Stimulated activated naive CD4-positive, alpha-beta T cell treated with Interleukin-2 at 50 U/mL for 16 hours (primary cell): ENCODE measurements around the gene TUBG1.
"Not testable (repeated sequence)": the region's sequence is repeated elsewhere in the genome, so short reads cannot be mapped to it uniquely, and the experiment has no call there.

ENCODE experiments used
- DNase-seq: peaks from one replicate; lab custom pipeline; 2025; lab: John Stamatoyannopoulos, UW

The TUBG1 gene

DNA sequence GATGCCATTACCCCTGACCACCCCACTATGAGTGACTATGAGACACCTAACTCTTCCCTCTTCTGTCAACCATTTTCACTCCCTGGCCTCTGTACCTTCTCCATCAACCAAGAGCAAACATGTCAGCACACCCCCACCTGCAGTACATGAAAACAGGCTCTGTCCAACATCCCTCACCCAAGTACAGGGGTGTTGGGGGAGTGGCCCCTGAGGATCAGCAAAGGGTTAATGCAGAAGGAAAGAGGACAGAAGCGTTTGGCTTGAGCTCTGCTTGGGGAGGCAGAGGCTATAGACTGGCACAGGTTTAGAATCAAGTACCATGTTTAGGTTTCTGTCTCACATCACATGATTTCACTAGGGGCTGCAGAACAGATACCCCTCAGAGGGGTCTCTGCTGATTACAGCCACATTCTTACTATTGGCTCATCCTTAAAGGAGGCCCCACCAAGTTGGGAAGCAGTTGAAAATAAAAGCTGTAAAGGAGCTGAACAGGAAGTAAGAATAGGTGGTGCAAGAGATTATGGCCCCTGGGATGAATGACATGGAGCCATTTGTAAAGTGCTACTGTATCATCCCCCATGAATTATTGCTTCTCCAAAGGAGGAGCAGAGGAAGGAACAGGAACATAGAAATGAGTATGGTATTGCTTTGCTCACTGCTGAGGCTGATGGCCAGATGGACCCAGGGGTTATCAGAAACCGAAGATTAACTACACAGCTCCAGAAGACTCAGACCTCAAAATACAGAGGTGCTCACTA is 29.5 kb upstream of the TUBG1 start:
- no peak for DNase-seq

DNA sequence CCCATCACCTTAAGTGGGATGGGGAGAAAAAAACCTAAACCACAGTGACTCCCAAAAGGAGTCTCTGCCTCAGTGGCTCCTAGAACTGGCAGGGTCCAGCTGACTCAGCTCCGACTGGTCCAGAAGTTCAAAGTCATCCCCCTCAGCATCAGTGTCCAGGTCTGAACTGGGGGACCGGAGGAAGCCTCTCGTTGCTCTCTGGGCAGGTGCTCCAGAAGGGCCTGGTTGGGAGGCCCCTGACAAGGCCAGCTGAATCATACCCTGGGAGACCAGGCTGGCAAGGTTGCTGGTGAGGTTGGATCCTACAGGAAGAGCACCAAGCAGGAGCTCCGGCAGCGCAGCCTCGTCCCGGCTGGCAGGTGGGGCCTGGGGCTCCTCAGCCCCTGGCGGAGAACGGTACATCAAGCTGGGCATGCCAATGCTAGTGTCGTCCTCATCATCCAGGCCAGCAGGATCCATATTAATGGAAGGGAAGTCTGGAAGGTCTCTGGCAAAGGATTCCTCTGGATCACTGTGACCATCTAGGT is 27.7 kb upstream of the TUBG1 start:
- DNase-seq: no peak

DNA sequence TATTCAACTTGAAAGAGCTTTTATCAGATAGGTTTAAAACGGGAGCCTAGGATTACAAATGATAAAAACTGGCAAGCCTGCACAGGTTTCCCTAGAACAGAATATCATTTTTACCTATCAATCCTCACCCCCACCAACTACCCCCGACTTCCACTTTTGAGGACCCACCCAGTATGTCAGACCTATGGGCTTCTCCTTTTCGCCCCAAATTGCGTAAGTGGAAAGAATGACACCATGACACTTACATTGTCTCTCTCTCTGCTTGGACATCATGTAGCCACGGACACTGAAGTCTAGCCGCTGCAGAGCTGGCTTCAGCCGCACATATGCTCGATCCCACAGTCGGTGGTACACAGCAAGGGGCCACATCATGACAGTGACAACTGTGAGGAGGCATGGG is 24.6 kb upstream of the TUBG1 start:
- no peak for DNase-seq

DNA sequence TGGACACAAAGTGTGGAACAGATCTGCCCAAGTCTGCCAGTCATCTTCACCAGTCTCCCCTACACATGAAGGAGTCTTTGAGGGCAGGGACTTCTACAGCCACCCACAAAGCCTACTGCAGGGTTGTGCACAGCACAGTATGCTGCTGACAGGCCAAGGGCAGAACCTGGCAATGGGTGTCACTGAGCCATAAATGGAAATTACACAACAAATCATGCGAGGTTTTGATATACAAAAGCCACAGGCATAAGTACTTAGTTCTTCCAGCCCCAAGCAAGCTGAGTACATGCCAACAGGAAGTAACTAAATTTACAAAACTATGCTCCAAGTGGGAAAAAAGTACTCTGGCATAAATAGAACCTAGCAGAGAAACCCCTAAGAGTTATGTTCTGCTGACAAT is 24.1 kb upstream of the TUBG1 start:
- DNase-seq: no peak

DNA sequence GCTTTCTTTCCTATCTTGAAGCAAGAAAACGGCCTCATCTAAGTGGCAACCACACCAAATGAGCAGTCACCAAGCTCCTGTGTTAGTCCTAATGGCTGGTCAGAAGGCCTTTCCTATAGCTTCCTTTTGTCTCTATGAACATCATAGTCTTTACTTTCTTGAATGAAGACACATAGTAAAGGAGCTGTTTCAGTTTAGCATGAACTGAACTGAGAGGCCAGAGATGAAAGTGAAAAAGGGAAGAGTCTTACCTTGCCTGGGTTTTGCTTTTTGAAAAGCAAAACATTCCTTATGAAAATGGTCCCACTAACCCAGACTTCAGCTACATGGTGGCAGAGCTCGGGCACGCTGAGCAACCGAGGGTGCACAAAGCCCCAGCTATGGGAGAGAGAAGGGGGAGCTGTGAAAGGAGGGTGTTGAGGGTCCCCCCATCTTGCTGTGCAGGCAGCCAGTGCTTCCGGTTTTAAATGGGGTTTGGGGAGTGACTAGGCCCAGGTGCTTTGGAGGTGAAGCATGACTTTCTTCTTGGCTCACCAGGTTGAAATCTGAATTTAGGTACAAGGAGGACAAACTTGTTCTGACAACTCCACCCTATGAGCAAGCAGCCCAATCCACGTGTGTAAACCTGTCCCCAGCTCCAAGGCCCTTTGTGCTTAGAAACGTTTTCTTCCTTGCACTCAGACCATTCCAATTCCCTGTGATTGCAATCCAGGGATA is 22.8 kb upstream of the TUBG1 start:
- DNase-seq: no peak

DNA sequence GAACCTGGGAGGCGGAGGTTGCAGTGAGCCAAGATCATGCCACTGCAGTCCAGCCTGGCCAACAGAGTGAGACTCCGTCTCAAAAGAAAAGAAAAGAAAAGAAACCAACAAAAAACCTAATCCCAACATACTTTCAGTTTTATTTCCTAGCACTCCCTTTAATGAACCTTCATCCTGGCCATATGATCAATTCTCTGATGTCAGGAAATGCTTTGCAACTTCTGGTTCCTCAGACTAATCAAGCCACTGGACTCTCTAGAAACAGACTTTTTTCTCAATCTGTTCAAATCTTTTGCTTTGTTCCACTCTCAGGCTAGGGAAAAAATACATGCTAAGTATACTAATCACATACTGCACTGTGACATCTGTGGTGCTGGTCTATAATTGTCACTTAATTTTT is 18.6 kb upstream of the TUBG1 start:
- DNase-seq: no peak

DNA sequence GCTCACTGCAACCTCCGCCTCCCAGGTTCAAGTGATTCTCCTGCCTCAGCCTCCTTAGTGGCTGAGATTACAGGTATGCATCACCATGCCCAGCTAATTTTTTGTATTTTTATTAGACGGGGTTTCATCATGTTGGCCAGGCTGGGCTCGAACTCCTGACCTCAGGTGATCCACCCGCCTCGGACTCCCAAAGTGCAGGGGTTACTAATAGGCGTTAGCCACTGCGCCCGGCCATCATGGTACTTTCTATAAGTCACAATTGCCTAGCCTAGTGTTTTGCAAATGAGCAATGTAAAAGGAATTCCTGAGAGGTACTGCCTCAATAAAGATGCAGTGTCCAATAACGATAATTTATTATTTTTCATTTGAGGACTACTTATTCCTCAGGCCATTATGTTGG is 18.1 kb upstream of the TUBG1 start:
- DNase-seq: no peak

DNA sequence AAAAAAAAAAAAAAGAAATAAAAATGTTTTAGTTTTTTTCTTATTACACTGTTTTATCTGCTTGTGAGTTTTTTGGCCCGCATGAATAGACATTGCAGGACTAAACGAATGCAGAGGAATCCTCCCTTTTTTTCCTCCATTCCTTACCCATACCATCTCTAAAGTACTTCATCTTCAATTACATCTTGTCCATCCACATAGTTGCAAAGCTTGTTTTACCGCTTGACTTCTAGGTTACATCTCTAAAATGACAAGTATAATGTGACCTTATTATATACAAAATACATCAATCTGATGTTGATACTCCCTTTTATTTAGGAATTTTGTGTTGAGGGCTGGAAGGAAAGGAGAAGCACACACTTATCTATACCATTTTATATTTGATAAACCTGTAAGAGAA is 13.1 kb upstream of the TUBG1 start:
- no peak for DNase-seq

DNA sequence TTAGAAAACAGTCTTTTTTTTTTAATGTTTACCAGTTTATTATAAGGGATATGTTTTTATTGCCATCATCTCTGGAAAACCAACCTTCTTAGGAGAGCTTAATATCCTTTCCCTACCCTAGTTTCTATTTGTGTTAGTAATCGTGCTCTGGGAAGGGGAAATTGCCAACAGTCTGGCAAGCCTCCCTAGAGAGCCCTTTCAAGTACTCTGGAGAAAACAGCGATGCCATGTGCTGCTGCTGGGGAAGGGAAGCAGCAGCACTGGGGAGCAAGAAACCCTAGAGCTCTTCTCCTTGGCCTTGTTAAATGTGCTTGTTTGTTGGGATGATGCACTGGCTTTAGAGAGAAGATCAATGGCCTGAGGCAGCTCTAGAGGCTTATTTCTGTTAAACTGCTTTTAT is 10.6 kb upstream of the TUBG1 start:
- no peak for DNase-seq

DNA sequence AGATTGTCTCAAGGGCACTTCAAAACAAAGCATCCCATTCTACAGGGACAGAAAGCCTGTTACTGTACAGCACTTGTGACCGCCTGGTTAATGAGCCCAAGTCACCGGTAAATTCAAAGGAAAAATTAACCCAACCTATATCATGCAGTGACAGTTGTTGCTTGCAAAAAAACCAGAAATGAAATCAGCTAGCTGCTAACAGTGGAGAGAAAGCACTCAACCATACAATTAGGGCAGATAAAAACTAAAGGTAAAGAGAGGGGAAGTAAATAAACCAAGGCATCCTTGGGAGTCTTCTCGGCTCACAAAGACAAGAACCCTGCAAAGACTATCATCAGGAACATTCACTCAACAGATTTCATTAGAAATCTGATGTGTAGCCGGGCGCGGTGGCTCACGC is 6.2 kb upstream of the TUBG1 start:
- no peak for DNase-seq

DNA sequence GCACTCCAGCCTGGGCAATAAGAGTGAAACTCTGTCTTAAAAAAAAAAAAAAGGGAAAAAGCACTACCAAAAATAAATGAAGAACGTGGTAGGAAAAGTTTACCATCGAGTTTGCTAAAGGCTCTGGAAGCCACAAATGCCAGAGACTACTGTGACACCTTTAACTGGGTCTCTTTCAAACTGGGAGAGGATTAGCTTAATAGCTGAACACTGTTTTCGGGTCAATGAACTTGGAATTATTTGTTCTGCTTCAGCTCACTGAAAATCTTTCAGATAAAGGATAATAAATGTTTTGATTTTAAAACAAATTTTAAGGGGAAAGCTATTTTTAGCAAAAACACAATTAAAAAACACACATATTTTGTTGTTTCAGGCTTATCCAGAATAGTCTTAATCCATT is 1.7 kb upstream of the TUBG1 start:
- DNase-seq: no peak

DNA sequence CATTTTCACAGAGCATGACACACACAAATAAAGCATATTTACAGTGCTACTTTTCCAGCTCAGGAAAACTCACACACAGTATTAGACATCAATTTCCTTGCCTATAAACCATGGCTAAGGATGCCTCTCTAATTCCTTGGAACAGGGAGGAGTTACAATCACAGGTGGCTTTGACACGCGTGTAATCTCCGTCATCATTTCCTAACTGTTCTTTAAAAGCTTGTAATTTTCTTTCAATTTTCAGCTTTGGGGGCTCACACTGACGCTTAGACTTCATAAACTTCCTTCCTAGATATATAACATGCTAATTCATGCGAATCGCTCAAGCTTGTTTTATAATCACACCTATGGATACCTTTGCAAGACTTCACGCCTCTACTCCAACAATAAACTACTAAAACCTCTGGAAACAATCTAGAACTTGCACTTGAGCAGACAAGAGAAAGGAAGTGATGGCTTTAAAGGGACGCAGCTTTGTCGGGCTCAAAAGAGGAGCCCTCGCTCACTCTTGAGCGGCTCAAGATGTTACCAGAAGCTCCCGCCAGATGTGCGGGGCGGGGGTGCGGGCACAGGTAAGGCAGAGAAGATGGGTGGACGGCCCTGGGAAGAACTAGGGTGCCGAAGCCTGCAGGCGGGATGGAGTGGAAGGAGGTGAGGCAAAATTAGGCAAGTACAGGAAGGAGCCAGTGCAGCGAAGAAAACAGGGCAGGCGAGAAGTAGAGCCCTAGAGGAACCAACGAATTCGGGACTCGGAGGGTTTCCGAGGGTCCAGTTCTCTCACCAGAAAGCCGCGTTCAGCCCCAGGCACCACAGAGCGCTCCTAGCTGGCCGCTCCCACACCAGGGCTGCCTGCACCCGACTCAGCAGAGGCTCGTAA is 940 bp upstream of the TUBG1 start:
- no peak for DNase-seq

DNA sequence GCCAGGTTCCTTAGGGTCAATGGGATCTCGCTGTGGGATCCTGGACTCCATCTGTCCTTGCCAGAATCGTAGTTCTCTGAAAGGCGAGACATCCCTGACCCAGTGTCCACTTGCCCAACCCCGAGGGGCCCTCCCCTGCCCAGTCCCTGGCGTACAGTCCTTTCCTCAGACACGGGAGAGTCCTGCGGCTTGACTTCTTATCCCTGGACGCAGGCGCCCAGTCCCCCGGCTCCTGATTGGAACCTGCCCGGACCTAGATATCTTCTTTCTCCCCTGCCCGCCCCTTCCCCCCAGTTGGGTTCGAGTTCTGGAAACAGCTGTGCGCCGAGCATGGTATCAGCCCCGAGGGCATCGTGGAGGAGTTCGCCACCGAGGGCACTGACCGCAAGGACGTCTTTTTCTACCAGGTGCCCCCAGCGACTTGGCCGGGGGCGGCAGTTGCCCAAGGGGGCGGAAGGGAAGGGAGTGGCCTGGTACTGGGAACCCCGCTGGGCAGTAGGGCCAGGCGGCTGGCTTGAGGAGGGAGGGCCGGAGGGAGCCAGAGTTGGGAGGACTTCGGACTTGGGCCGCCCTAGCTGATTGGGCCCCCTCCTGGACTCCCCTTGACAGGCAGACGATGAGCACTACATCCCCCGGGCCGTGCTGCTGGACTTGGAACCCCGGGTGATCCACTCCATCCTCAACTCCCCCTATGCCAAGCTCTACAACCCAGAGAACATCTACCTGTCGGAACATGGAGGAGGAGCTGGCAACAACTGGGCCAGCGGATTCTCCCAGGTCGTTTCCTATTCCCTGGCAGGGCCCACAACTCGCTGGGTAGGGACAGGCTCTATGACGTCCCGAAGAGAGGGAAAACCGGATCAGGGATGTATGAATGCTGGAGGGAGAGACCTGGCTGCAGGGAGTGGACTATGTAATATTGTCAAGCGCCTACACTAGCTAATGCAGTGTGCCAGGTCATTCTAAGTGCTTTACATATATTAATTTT is 625 bp downstream of the TUBG1 start:
- not testable (repeated sequence) for DNase-seq

DNA sequence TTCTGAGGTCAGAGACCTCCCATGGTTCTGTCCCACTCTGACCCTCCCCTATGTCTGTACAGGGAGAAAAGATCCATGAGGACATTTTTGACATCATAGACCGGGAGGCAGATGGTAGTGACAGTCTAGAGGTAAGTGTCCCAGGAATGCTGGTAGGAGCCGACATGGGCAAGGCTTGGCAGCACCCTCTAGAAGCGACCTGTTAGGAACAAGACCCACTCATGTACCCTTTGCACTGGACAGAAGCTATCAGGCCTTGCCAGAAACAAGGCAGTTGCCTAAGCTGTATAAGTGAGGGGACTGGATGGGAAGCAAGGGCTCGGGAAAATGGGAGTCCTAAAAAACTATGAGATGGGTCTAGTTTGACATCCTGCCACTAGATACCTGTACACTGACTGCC is 2.5 kb downstream of the TUBG1 start:
- no peak for DNase-seq

DNA sequence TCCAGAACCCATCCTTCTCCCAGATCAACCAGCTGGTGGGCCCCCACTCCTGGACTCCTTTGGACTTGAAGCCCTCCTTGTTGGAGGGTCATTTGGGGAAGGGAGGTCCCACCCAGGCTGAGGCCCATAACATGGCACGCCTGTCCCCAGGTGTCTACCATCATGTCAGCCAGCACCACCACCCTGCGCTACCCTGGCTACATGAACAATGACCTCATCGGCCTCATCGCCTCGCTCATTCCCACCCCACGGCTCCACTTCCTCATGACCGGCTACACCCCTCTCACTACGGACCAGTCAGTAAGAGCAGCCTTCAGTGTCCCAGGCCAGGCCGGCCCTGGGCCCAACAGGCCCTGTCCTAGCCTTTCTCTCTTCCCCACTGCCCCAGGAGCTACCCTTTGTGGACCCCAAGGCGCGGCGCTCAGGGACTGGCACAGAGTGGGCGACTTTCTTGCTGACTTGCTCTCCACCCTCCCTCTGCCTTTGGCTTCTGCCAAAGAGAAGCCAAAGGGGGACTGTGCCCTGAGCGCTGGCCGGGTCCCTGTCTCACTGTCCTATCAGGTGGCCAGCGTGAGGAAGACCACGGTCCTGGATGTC is 4.3 kb downstream of the TUBG1 start:
- no peak for DNase-seq

DNA sequence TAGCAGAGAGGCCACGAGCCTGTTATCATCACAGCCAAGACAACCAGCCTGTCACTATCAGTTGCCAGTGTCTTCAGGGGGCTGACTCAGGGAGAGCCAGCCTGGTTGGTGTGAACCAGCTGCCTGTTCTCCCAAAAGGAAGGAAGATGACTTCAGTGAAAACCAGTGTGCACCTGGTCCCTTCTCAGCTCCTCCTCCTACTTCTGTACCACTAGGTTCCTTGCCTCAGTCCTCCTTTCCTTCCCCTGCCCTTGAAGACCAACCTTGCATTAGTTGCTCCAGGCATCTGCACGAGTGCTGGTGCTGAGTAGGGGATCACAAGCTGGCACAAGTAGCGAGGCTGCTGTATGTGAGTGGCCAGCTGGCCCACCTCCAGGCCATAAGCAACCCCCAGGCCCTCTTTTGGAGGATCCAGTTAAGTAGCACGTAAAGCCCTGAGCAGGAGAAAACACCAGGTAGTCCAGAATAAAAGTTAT is 8.5 kb downstream of the TUBG1 start:
- DNase-seq: no peak

DNA sequence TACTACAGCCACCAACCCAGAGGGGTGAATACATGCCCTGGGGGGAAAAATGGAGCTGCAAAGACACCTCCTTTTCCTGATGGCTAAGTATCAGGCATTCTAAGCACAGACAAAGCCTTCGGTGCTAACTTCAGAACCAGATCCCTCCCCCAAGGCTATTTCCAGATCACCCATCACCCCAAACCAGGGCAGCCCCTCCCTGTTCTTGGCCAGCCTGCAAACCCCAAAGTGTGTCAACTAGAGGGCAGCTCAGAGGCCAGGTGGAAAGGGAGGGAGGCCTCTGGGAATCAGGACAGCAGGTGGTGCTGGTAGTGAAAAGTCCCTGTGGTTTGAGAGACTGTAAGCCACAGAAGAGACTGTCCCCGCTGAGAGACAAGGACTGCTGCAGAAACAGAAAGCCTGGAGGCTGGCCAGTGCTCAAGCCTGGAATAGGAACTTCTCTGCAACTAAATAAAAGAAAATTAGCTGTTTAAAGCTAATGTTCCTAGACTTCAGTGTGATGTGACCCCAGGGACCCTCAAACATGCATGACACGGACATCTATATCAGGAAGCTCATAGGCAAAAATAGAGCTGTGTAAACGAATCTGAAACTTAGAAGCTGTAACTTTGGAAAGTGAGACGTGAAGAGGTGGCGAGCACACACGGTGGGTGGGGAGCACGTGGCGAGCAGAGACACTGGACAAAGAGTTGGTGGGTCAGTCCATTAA is 9.1 kb downstream of the TUBG1 start:
- no peak for DNase-seq

DNA sequence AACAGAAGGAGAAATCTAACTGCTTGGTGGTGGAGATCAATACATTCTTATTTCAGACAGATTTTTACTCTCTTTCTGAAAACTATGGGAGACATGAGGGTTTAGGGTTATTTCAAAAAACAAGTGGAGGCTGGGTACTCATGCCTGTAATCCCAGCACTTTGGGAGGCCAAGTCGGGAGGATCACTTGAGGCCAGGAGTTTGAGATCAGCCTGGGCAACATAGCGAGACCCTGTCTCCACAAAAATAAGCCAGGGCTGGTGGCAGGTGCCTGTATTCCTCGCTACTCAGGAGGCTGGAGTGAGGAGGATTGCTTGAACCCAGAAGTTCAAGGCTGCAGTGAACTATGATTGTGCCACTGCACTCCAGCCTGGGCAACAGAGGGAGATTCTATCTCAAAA is 12.5 kb downstream of the TUBG1 start:
- DNase-seq: not testable (repeated sequence)

DNA sequence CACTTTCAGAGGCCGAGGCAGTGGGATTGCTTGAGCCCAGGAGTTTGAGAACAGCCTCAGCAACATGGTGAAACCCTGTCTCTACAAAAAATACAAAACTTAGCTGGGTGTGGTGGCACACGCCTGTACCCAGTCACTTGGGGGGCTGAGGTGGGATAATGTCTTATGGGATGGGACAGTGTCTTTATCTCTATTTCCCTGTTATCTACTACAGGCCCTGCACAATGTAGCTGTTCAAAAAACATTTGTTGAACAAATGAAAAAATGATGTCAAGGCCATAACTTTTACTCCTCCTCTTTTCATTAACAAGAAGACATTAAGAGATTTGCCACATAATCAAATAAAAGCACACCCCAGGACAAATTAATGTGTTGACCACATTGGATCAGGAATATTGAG is 13.8 kb downstream of the TUBG1 start:
- no peak for DNase-seq
